K562 (cell line): Measurements from ENCODE around the gene RACK1.

ENCODE experiments used
- EHMT2 ChIP-seq: fragments of 450-650 bp; IDR thresholded peaks from 2 replicates; pipeline ENCODE4 v1.6.1; 2018; ENCODE audit warnings: antibody characterized with exemption
- SRSF1 ChIP-seq: fragments of 200-400 bp; formaldehyde crosslinking; IDR thresholded peaks from 2 replicates; pipeline ENCODE4 v1.6.1; 2017; ENCODE audit warnings: mild to moderate bottlenecking, low read depth, low read length, moderate library complexity
- TF ChIP-seq, protein P1 (sequence below), 2 experiments: fragments of 450-650 bp; formaldehyde crosslinking in 1 of 2; IDR thresholded peaks; 2 replicates each; pipeline versions ENCODE4 v1.4.0 to v1.6.1; 2014 to 2020; ENCODE audit warnings: mild to moderate bottlenecking in 2 of 2, borderline replicate concordance in 1 of 2, low read depth in 1 of 2

DNA sequence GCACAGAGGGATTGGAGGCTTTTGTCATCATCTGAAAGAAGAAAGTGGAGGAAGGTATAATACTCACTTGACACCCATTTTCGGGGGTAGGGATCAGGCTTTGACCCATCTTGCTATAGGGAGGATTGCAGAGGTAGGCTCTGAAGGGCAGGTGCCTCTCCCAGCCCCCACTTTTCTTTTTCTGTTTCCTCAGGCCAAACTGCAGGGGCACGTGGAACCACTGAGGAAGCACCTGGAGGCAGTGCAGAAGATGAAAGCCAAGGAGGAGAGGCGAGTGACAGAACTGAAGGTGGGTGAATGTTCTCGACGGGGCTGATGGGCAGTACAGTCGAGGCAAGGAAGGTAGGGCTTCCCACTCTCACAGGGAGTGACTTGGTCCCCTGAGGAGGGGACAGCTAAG lies 13.2 kb downstream of the RACK1 start:
- TF ChIP-seq SRSF1 = no peak
- TF ChIP-seq, protein P1, sequence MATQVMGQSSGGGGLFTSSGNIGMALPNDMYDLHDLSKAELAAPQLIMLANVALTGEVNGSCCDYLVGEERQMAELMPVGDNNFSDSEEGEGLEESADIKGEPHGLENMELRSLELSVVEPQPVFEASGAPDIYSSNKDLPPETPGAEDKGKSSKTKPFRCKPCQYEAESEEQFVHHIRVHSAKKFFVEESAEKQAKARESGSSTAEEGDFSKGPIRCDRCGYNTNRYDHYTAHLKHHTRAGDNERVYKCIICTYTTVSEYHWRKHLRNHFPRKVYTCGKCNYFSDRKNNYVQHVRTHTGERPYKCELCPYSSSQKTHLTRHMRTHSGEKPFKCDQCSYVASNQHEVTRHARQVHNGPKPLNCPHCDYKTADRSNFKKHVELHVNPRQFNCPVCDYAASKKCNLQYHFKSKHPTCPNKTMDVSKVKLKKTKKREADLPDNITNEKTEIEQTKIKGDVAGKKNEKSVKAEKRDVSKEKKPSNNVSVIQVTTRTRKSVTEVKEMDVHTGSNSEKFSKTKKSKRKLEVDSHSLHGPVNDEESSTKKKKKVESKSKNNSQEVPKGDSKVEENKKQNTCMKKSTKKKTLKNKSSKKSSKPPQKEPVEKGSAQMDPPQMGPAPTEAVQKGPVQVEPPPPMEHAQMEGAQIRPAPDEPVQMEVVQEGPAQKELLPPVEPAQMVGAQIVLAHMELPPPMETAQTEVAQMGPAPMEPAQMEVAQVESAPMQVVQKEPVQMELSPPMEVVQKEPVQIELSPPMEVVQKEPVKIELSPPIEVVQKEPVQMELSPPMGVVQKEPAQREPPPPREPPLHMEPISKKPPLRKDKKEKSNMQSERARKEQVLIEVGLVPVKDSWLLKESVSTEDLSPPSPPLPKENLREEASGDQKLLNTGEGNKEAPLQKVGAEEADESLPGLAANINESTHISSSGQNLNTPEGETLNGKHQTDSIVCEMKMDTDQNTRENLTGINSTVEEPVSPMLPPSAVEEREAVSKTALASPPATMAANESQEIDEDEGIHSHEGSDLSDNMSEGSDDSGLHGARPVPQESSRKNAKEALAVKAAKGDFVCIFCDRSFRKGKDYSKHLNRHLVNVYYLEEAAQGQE (IDR thresholded peaks at IDR 0.05; ENCODE audit: borderline replicate concordance) = no peak
- TF ChIP-seq, protein P1 (CRISPR knock-in tag; IDR thresholded peaks at IDR 0.05; ENCODE audit: low read depth) = no peak
- TF ChIP-seq EHMT2 = no peak
